HG02571 (cell line): ENCODE data around the gene CASP12.
"Not testable (repeated sequence)": the region's sequence is repeated elsewhere in the genome, so short reads cannot be mapped to it uniquely, and the experiment has no call there.

Experiments used
- ATAC-seq: cut with Tn5 transposase; IDR thresholded peaks from one replicate; pipeline ENCODE4 v1.9.1; 2021; ENCODE audit warnings: mild to moderate bottlenecking, moderate library complexity; ENCODE audit not compliant: unreplicated experiment

CASP12 gene

GRCh38 chr11:104897891-104898684, at the start of gene CASP12:
Gene CASP12, minus strand, starts transcription at chr11:104898460.
- ATAC-seq, result no peak

- peak; percentile 80 for ATAC-seq
These were observed 48.6 kb upstream of the CASP12 start for GRCh38 chr11:104946907-104947306.

GRCh38 chr11:104944076-104944475, 45.8 kb upstream of the CASP12 start:
- ATAC-seq, result no peak

- no peak for ATAC-seq
These were observed 45.3 kb upstream of the CASP12 start for GRCh38 chr11:104943561-104943960.

GRCh38 chr11:104934594-104934993, 36.3 kb upstream of the CASP12 start:
- no peak for ATAC-seq

- ATAC-seq, result not testable (repeated sequence)
These were observed 35.8 kb upstream of the CASP12 start for GRCh38 chr11:104934073-104934472.

- ATAC-seq, result no peak
These were observed 30.6 kb upstream of the CASP12 start for GRCh38 chr11:104928811-104929210.

- ATAC-seq, result no peak
These were observed 28.7 kb upstream of the CASP12 start for GRCh38 chr11:104926771-104927611.

- ATAC-seq, result no peak
These were observed 27.6 kb upstream of the CASP12 start for GRCh38 chr11:104925850-104926249.

GRCh38 chr11:104918113-104918824, 20.0 kb upstream of the CASP12 start:
- peak; percentile 66 for ATAC-seq

- peak; percentile 38 for ATAC-seq
These were observed 19.2 kb upstream of the CASP12 start for GRCh38 chr11:104917271-104918112.

GRCh38 chr11:104916442-104916841, 18.2 kb upstream of the CASP12 start:
- no peak for ATAC-seq

GRCh38 chr11:104912102-104912501, 13.8 kb upstream of the CASP12 start:
- ATAC-seq, result no peak

GRCh38 chr11:104908186-104908531, 9.9 kb upstream of the CASP12 start:
- ATAC-seq, result no peak

- peak; percentile 59 for ATAC-seq
These were observed 9.4 kb upstream of the CASP12 start for GRCh38 chr11:104907521-104908185.

- ATAC-seq, result no peak
These were observed 7.0 kb upstream of the CASP12 start for GRCh38 chr11:104905271-104905670.

- no peak for ATAC-seq
These were observed 966 bp upstream of the CASP12 start for GRCh38 chr11:104899226-104899625.

GRCh38 chr11:104898685-104899013, 389 bp upstream of the CASP12 start:
- no peak for ATAC-seq

GRCh38 chr11:104895634-104896033, 2.6 kb downstream of the CASP12 start:
- no peak for ATAC-seq

- ATAC-seq, result no peak
These were observed 4.4 kb downstream of the CASP12 start for GRCh38 chr11:104893876-104894275.
